ENCODE measurements around the gene TXNDC12. TPM values are rescaled to one million over a fixed set of nuclear protein-coding genes. Genes with fewer than 3 reads are reported as not detected.
"Not testable (repeated sequence)": the region's sequence is repeated elsewhere in the genome, so short reads cannot be mapped to it uniquely, and the experiment has no call there.

The TXNDC12 gene
- total RNA-seq, 2 donors from 2014 or later = 23.1 to 24.4 TPM

- H3K36me3 Mint-ChIP-seq (ENCODE audit: low read depth) = peaks cover 11% of the 10 kb centered on the region
- peaks cover 44% of the 10 kb centered on the region for H3K4me1 Mint-ChIP-seq
- DNase-seq = no peak
- no peak overlapping the region for H3K4me3 Mint-ChIP-seq
- no peaks in the 10 kb centered on the region for H3K9me3 ChIP-seq (ENCODE audit: control insufficient read depth, low read length, poor library complexity, severe bottlenecking)
- H3K27ac Mint-ChIP-seq = no peak overlapping the region
- H3K27me3 Mint-ChIP-seq = no peaks in the 10 kb centered on the region
- no peak for ATAC-seq
These were observed 4.3 kb upstream of the TXNDC12 start for GRCh38 chr1:52059321-52059720.

- DNase-seq (no peak), ATAC-seq (no peak)
- peak overlapping the region; percentile 94 for H3K27ac Mint-ChIP-seq
- H3K9me3 ChIP-seq (ENCODE audit: control insufficient read depth, low read length, poor library complexity, severe bottlenecking) = no peaks in the 10 kb centered on the region
- H3K4me1 Mint-ChIP-seq = peaks cover 43% of the 10 kb centered on the region
- no peaks in the 10 kb centered on the region for H3K27me3 Mint-ChIP-seq
- H3K36me3 Mint-ChIP-seq (ENCODE audit: low read depth) = peaks cover 4% of the 10 kb centered on the region
- H3K4me3 Mint-ChIP-seq = peak overlapping the region; percentile 98
These were observed 3.0 kb upstream of the TXNDC12 start for GRCh38 chr1:52057876-52058415.

- Mint-ChIP-seq H3K4me3 (peak overlapping the region; percentile 98), H3K27ac (peak overlapping the region; percentile 94), H3K36me3 (ENCODE audit: low read depth) (peaks cover 2% of the 10 kb centered on the region), H3K27me3 (no peaks in the 10 kb centered on the region), H3K4me1 (peaks cover 41% of the 10 kb centered on the region)
- no peak for DNase-seq
- no peak for ATAC-seq
- no peaks in the 10 kb centered on the region for H3K9me3 ChIP-seq (ENCODE audit: control insufficient read depth, low read length, poor library complexity, severe bottlenecking)
These were observed 2.3 kb upstream of the TXNDC12 start for GRCh38 chr1:52057255-52057654.

- Mint-ChIP-seq H3K27me3 (no peaks in the 10 kb centered on the region), H3K27ac (peak overlapping the region; percentile 94), H3K36me3 (ENCODE audit: low read depth) (peaks cover 2% of the 10 kb centered on the region), H3K4me3 (peak overlapping the region; percentile 98), H3K4me1 (peaks cover 41% of the 10 kb centered on the region)
- ATAC-seq = peak; percentile 4
- no peak for DNase-seq
- no peaks in the 10 kb centered on the region for H3K9me3 ChIP-seq (ENCODE audit: control insufficient read depth, low read length, poor library complexity, severe bottlenecking)
These were observed 1.9 kb upstream of the TXNDC12 start for GRCh38 chr1:52056937-52057231.

- Mint-ChIP-seq H3K4me3 (peak within 1 kb of the TSS; percentile 98), H3K27me3 (no peaks in the 10 kb centered on the region), H3K4me1 (peaks cover 41% of the 10 kb centered on the region), H3K27ac (peak within 1 kb of the TSS; percentile 94), H3K36me3 (ENCODE audit: low read depth) (peaks cover 2% of the 10 kb centered on the region)
- no peaks in the 10 kb centered on the region for H3K9me3 ChIP-seq (ENCODE audit: control insufficient read depth, low read length, poor library complexity, severe bottlenecking)
- DNase-seq = peak; percentile 85 to 88 (median 85)
- peak; percentile 97 for ATAC-seq
These were observed 1.4 kb upstream of the TXNDC12 start, which contains the start of gene BTF3L4 for GRCh38 chr1:52056163-52056936. TSS of gene BTF3L4 (plus strand) at chr1:52056295. CDS start at chr1:52059848, 3,553 bp downstream.

DNA sequence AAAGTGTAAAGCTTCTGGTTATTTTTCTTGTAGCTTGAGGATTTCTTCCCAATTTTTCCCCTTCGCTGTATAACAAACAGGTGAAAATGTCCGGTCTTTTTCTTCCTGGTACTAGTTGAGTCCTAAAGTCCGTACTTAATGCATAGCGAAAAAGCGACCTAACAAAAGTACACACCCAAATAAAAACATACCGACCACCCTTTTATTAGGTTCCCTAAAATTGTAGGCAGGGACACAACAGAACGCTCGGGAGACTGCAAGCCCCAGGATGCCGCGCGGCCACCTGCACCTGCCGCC, 823 bp upstream of the TXNDC12 start:
- Mint-ChIP-seq H3K27ac (peak overlapping the region; percentile 94), H3K4me3 (peak overlapping the region; percentile 98), H3K4me1 (peaks cover 39% of the 10 kb centered on the region), H3K27me3 (no peaks in the 10 kb centered on the region), H3K36me3 (ENCODE audit: low read depth) (peaks cover 2% of the 10 kb centered on the region)
- H3K9me3 ChIP-seq (ENCODE audit: control insufficient read depth, low read length, poor library complexity, severe bottlenecking) = no peaks in the 10 kb centered on the region
- DNase-seq = no peak
- no peak for ATAC-seq

DNA sequence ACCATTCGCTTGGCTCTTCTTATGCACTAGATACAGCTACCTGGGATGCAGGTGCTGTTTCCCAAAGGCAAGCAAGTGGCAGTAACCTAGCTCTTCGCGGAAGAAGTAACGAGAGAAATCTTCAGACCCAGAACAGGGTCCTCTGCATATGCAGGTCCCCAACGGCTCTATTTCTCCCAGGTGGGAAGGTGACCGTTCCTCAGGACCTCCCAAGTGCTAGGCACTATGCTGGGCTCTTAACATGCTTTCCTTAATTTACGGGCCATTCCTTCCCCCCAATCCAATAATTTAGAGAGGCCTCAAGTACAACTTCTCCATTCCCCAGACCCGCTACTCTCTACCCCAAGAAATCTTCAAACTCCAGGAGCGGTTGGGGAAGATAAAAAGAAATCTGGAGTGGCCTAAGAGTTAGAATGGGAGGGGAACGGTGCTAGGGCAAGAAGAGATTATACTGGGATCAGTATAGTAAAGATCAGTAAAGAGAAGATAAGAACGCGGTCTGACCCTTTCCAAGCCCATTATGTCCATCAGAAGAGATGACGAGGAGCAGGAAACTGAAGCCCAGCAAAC, 410 bp downstream of the TXNDC12 start:
- H3K27me3 Mint-ChIP-seq = no peaks in the 10 kb centered on the region
- no peak for ATAC-seq
- peaks cover 2% of the 10 kb centered on the region for H3K36me3 Mint-ChIP-seq (ENCODE audit: low read depth)
- no peak for DNase-seq
- no peaks in the 10 kb centered on the region for H3K9me3 ChIP-seq (ENCODE audit: control insufficient read depth, low read length, poor library complexity, severe bottlenecking)
- H3K4me1 Mint-ChIP-seq = peaks cover 39% of the 10 kb centered on the region
- H3K27ac Mint-ChIP-seq = peak overlapping the region; percentile 94
- H3K4me3 Mint-ChIP-seq = peak overlapping the region; percentile 98

DNA sequence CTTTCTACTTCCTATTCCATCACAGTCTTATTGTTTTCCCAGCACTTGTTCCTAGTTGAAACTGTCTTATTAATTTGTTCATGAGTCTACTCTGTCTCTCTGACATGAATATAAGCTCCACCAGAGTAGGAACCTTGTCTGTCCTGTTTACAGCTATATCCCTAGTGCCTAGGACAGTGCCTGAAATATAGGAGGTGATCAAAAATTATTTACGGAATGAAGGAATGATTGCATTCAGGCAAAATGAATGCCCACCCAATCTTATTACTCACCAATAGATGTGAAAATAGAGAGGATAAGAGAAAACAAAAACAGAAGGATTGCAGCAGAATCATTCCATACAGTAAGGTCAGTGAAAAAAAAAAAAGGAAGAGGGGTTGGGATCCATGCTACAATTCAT, 1.1 kb downstream of the TXNDC12 start:
- H3K4me3 Mint-ChIP-seq = peak overlapping the region; percentile 98
- DNase-seq = no peak
- no peaks in the 10 kb centered on the region for H3K9me3 ChIP-seq (ENCODE audit: control insufficient read depth, low read length, poor library complexity, severe bottlenecking)
- H3K36me3 Mint-ChIP-seq (ENCODE audit: low read depth) = peaks cover 2% of the 10 kb centered on the region
- ATAC-seq = no peak
- peaks cover 36% of the 10 kb centered on the region for H3K4me1 Mint-ChIP-seq
- H3K27ac Mint-ChIP-seq = peak overlapping the region; percentile 94
- no peaks in the 10 kb centered on the region for H3K27me3 Mint-ChIP-seq

- DNase-seq; H3K4me3 Mint-ChIP-seq; H3K27ac Mint-ChIP-seq; ATAC-seq; H3K27me3 Mint-ChIP-seq; H3K36me3 Mint-ChIP-seq (ENCODE audit: low read depth); H3K9me3 ChIP-seq (ENCODE audit: control insufficient read depth, low read length, poor library complexity, severe bottlenecking): not testable (repeated sequence)
- peaks cover 28% of the 10 kb centered on the region for H3K4me1 Mint-ChIP-seq
These were observed 5.7 kb downstream of the TXNDC12 start for GRCh38 chr1:52049337-52049736.

DNA sequence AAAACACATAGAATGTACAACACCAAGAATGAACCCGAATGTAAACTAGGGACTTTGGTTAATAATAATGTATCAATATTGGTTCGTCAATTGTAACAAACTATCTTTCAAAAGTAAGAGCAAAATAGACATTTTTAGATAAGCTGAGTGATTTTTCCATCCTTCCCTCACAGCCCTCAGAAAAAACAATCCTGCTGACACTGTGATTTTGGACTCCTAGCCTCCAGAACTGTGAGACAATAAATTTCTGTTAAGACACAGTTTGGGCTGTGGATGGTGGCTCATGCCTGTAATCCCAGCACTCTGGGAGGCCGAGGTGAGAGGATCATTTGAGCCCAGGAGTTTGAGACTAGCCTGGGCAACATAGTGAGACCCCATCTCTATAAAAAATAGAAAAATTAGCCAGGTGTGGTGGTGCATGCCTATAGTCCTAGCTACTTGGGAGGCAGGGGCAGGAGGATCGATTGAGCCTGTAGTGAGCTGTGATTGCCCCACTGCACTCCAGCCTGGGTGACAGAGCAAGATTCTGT, 9.3 kb downstream of the TXNDC12 start:
- peak overlapping the region; percentile 72 for H3K27ac Mint-ChIP-seq
- not testable (repeated sequence) for H3K9me3 ChIP-seq (ENCODE audit: control insufficient read depth, low read length, poor library complexity, severe bottlenecking); ATAC-seq; DNase-seq; H3K4me3 Mint-ChIP-seq; H3K36me3 Mint-ChIP-seq (ENCODE audit: low read depth); H3K27me3 Mint-ChIP-seq
- H3K4me1 Mint-ChIP-seq = peaks cover 22% of the 10 kb centered on the region

- DNase-seq (no peak), ATAC-seq (no peak)
- Mint-ChIP-seq H3K4me1 (peaks cover 22% of the 10 kb centered on the region), H3K36me3 (ENCODE audit: low read depth) (peaks cover 6% of the 10 kb centered on the region), H3K27me3 (no peaks in the 10 kb centered on the region), H3K4me3 (no peak overlapping the region), H3K27ac (peak overlapping the region; percentile 9)
- H3K9me3 ChIP-seq (ENCODE audit: control insufficient read depth, low read length, poor library complexity, severe bottlenecking) = no peaks in the 10 kb centered on the region
These were observed 9.8 kb downstream of the TXNDC12 start for GRCh38 chr1:52045236-52045635.

- no peak overlapping the region for H3K27ac Mint-ChIP-seq
- ATAC-seq (no peak), DNase-seq (no peak)
- peaks cover 14% of the 10 kb centered on the region for H3K4me1 Mint-ChIP-seq
- H3K27me3 Mint-ChIP-seq = no peaks in the 10 kb centered on the region
- H3K36me3 Mint-ChIP-seq (ENCODE audit: low read depth) = no peaks in the 10 kb centered on the region
- H3K9me3 ChIP-seq (ENCODE audit: control insufficient read depth, low read length, poor library complexity, severe bottlenecking) = no peaks in the 10 kb centered on the region
- H3K4me3 Mint-ChIP-seq = no peak overlapping the region
These were observed 13.3 kb downstream of the TXNDC12 start for GRCh38 chr1:52041551-52042185.

GRCh38 chr1:52037909-52038308, 17.1 kb downstream of the TXNDC12 start:
- no peaks in the 10 kb centered on the region for H3K9me3 ChIP-seq (ENCODE audit: control insufficient read depth, low read length, poor library complexity, severe bottlenecking)
- H3K4me3 Mint-ChIP-seq = no peak overlapping the region
- H3K27me3 Mint-ChIP-seq = no peaks in the 10 kb centered on the region
- H3K27ac Mint-ChIP-seq = no peak overlapping the region
- peaks cover 3% of the 10 kb centered on the region for H3K4me1 Mint-ChIP-seq
- DNase-seq (no peak), ATAC-seq (no peak)
- H3K36me3 Mint-ChIP-seq (ENCODE audit: low read depth) = no peaks in the 10 kb centered on the region

Data from T-helper 17 cell (primary cell).